Activated CD8-positive, alpha-beta T cell treated with anti-CD3 and anti-CD28 coated beads, Interleukin-2, amount 10 ng/mL, durations not matched to agents 7 days and 5 days (primary cell): ENCODE data around the gene CXorf65. TPM values are rescaled to one million over a fixed set of nuclear protein-coding genes. Genes with fewer than 3 reads are reported as not detected.
A peak's percentile ranks its signal among the peaks of the same experiment; 100 is the strongest.

Source experiments
- ATAC-seq: fragments of 150-1000 bp; cut with Tn5 transposase; one replicate; pipeline ENCODE4 v1.10.0; 2021; ENCODE audit warnings: moderate library complexity
- CTCF ChIA-PET: fragments of 350-600 bp; sonication (Branson Sonifier 250); formaldehyde crosslinking; loops from one replicate; lab custom pipeline; 2021; ENCODE audit warnings: antibody characterized with exemption; lab: Charles Lee
- POLR2A ChIA-PET: fragments of 350-600 bp; sonication (Branson Sonifier 250); formaldehyde crosslinking; loops from one replicate; lab custom pipeline; 2021; ENCODE audit warnings: antibody characterized with exemption; lab: Charles Lee
- DNase-seq: peaks from one replicate; pipeline ENCODE4 v3.0.0-alpha.2; 2020
- H3K27ac Mint-ChIP-seq: one replicate; pipeline ENCODE4 v1.8.0; 2021; ENCODE audit warnings: mild to moderate bottlenecking, mixed read lengths
- H3K27me3 Mint-ChIP-seq: one replicate; pipeline ENCODE4 v1.8.0; 2021; ENCODE audit warnings: low read depth, mixed read lengths
- H3K36me3 Mint-ChIP-seq: one replicate; pipeline ENCODE4 v1.8.0; 2021; ENCODE audit warnings: low read depth, mixed read lengths
- H3K4me1 Mint-ChIP-seq: one replicate; pipeline ENCODE4 v1.8.0; 2021; ENCODE audit warnings: low read depth, mixed read lengths
- H3K4me3 Mint-ChIP-seq: one replicate; pipeline ENCODE4 v1.8.0; 2021; ENCODE audit warnings: mild to moderate bottlenecking, mixed read lengths
- H3K9me3 Mint-ChIP-seq: one replicate; pipeline ENCODE4 v1.8.0; 2022; ENCODE audit warnings: mixed read lengths; ENCODE audit not compliant: insufficient read depth
- total RNA-seq, 2 experiments: library from RNA; stranded (reverse); gene quantifications; one replicate each; pipeline ENCODE4 v1.2.3, GENCODE V29; 2021

The CXorf65 gene
- total RNA-seq, 2 experiments from 2014 or later = 12.7 to 17.6 TPM

DNA sequence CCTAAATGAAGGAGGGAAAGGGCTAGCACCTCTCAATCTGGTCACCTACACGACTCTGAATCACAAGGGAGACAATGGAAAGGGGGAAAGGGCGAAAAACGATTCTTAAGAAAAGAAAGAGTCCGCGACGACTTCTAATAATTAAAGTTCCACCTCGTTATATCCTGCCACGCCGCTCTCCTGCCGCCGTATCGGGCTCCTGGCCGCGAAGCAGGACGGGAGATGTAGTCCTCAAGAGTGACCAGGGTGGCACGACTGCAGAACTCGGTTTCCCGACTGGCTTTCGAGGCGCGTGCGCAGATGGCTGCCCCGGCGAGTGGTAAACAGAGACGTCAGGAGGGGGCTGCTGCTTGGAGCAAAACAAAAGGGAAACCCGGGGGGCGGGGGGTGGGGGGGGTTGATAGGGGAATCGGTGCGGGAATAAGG, 11.0 kb downstream of the CXorf65 start, which contains the start of gene FOXO4:
Gene FOXO4 (plus strand): TSS at position 297 of the 426 bp plus-strand sequence. CDS start 678 bp downstream, outside the sequence.
- peak; percentile 90 for ATAC-seq
- Mint-ChIP-seq H3K36me3 (no peaks in the 10 kb centered on the region), H3K4me1 (peaks cover 33% of the 10 kb centered on the region), H3K4me3 (peak within 1 kb of the TSS; percentile 87), H3K27me3 (no peaks in the 10 kb centered on the region), H3K9me3 (no peaks in the 10 kb centered on the region), H3K27ac (peak within 1 kb of the TSS; percentile 86)
- ChIA-PET CTCF (interaction anchor here (0.9 kb wide), 1 partner anchor 11 kb away, joined by 3 read pairs; the partner anchor contains the start of gene CXorf65), POLR2A (interaction anchor here (0.5 to 1.3 kb wide), 3 partner anchors 16 to 23 kb away, joined by 3 to 17 read pairs (median 6); partner anchors contain the start of genes IL2RG and MED12)
- DNase-seq = peak; percentile 93

DNA sequence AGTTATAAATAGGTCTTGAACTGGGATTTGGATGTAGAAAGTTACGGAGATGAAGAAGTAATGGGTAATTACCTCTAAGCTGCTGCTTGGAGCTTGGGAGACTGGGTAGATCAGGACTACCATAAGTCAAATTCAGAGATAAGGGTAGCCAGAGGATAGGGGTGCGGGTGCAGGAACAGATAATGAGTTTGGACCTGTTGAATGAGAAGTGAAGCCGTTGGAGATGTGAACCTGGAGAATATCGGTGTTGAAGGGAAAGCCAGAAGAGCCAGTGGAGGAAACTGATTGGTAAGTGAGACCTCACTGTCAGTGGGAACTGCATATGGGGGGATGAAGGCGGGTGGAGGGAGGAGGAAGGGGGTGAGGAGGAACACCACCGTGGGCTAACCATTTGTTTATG, 11.5 kb downstream of the CXorf65 start:
- Mint-ChIP-seq H3K4me3 (peak overlapping the region; percentile 87), H3K27me3 (no peaks in the 10 kb centered on the region), H3K36me3 (no peaks in the 10 kb centered on the region), H3K9me3 (no peaks in the 10 kb centered on the region), H3K27ac (no peak overlapping the region), H3K4me1 (peaks cover 31% of the 10 kb centered on the region)
- no peak for DNase-seq
- ChIA-PET CTCF (no interaction called here), POLR2A (interaction anchor here (1.2 kb wide), 1 partner anchor 17 kb away, joined by 4 read pairs; the partner anchor contains the start of gene IL2RG)
- ATAC-seq = no peak

DNA sequence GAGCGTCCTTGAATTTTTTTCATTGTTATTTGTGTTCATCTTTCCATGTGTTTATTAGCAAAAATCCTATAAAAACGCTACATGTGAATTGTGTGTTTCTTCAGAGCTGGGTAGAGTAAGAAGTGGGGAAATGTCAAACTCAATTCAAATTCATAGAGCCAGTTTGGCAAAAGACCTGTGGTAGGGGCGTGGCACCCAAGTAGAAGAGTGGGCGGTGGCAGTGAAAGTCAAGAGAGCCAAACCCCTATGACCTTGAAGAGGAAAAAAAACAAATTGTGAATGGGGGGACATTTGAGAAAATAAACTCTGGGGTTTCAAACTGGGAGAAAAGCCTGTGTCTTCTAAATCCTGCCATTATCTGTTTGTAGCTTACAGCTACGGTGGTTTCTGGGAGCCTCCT, 15.3 kb downstream of the CXorf65 start:
- Mint-ChIP-seq H3K27me3 (no peaks in the 10 kb centered on the region), H3K9me3 (no peaks in the 10 kb centered on the region), H3K27ac (no peak overlapping the region), H3K4me1 (peaks cover 8% of the 10 kb centered on the region), H3K36me3 (no peaks in the 10 kb centered on the region), H3K4me3 (no peak overlapping the region)
- DNase-seq (no peak), ATAC-seq (no peak)
- ChIA-PET CTCF (interaction anchor here (1.1 kb wide), 1 partner anchor 23 kb away, joined by 4 read pairs; the partner anchor contains the start of gene SNX12), POLR2A (no interaction called here)

GRCh38 chrX:71085900-71086299, 20.6 kb downstream of the CXorf65 start:
- no peaks in the 10 kb centered on the region for H3K36me3 Mint-ChIP-seq
- H3K27me3 Mint-ChIP-seq = no peaks in the 10 kb centered on the region
- no peak overlapping the region for H3K4me3 Mint-ChIP-seq
- DNase-seq (no peak), ATAC-seq (no peak)
- ChIA-PET CTCF (interaction anchor here (0.8 to 1.6 kb wide), 3 partner anchors 11 to 116 kb away, joined by 3 read pairs; no protein-coding TSS in a partner anchor), POLR2A (no interaction called here)
- no peak overlapping the region for H3K27ac Mint-ChIP-seq
- no peaks in the 10 kb centered on the region for H3K9me3 Mint-ChIP-seq
- H3K4me1 Mint-ChIP-seq = peaks cover 5% of the 10 kb centered on the region

DNA sequence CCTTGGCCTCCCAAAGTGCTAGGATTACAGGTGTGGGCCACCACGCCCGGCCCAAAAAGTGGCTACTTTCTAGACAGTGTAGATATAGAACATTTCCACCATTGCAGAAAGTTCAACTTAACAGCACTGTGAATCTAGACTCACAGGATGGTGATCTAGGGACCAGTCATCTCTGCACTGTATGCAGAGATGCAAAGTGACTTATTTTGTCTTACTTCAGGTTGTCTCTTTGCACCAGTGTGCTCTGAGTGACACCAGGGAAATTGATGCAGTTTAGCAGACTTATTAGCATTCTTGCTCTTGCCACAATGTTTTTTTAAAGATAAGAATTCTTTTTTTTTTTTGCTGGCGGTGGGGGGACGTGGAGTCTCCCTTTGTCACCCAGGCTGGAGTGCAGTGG, 23.7 kb downstream of the CXorf65 start:
- Mint-ChIP-seq H3K27ac (no peak overlapping the region), H3K36me3 (no peaks in the 10 kb centered on the region), H3K27me3 (no peaks in the 10 kb centered on the region), H3K4me3 (no peak overlapping the region), H3K9me3 (no peaks in the 10 kb centered on the region), H3K4me1 (peaks cover 5% of the 10 kb centered on the region)
- CTCF ChIA-PET = no interaction called here
- DNase-seq (no peak), ATAC-seq (no peak)
- POLR2A ChIA-PET = no interaction called here

GRCh38 chrX:71082124-71082647, 24.4 kb downstream of the CXorf65 start:
- ATAC-seq (no peak), DNase-seq (no peak)
- H3K4me3 Mint-ChIP-seq = no peak overlapping the region
- H3K27ac Mint-ChIP-seq = no peak overlapping the region
- ChIA-PET POLR2A (no interaction called here), CTCF (no interaction called here)
- no peaks in the 10 kb centered on the region for H3K36me3 Mint-ChIP-seq
- H3K9me3 Mint-ChIP-seq = no peaks in the 10 kb centered on the region
- H3K27me3 Mint-ChIP-seq = no peaks in the 10 kb centered on the region
- peaks cover 5% of the 10 kb centered on the region for H3K4me1 Mint-ChIP-seq

DNA sequence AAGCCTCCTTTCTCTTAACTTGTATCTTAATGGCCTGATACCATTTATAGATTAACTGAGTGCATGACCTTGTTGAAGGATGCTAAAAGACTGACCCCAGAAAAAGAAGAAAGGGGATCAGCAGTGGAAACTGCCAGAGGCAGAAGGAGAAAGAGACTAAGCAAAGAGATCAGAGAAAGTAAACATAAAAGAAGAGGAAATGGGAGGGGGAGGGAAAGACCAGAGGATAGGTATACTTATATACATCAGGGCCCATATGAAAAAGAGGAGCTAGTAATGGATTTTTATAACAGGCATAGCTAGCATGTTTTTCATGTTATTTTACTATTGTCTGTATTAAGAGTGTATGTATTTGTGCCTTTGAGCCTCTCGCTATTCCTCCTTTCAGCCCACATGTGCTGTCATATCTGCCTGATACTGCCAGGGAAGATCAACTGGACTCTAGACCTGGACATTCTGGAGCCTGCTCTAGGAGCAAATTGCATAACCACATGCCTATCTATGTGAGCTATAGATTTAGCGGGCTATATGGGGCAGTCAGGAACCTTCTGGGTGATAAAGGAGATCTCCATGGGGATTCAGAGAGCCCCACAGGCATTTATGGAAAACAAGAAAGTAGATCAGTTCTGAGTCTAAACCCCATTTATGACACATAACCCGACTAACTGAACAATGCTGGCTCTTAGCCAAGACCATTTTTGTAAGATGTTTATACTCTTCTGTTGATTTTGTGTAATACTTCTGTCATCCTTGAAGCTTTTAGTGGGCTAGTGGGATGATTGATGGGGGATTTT, 25.0 kb downstream of the CXorf65 start:
- ATAC-seq = no peak

DNA sequence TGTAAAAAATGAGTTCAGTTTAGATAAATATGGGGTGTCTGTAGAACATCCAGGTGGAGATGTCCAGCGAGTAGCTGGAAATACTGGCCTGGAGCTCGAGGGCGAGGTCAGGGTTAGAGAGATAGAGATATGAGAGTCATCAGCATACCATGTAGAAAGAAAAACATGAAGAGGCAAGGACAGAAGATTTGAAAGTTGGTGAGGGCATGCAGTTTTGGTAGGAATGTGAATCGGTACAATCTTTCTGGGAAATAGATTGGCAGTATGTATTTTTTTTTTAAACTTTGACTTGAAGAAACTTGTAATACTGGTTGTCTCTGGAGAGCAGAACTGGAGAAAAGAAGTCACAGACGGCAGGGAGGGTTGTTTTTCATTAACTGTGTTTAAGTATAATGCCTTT, 36.0 kb downstream of the CXorf65 start:
- peaks cover 9% of the 10 kb centered on the region for H3K36me3 Mint-ChIP-seq
- peaks cover 12% of the 10 kb centered on the region for H3K4me1 Mint-ChIP-seq
- DNase-seq (no peak), ATAC-seq (no peak)
- ChIA-PET CTCF (no interaction called here), POLR2A (interaction anchor here (1.0 kb wide), 1 partner anchor 41 kb away, joined by 3 read pairs; no protein-coding TSS in a partner anchor)
- H3K9me3 Mint-ChIP-seq = no peaks in the 10 kb centered on the region
- H3K27ac Mint-ChIP-seq = no peak overlapping the region
- H3K27me3 Mint-ChIP-seq = peaks cover 26% of the 10 kb centered on the region
- no peak overlapping the region for H3K4me3 Mint-ChIP-seq

More for the DNA sequence above, 25.0 kb downstream of the CXorf65 start:
- DNase-seq = no peak
- ChIA-PET CTCF (no interaction called here), POLR2A (no interaction called here)
- Mint-ChIP-seq H3K9me3 (no peaks in the 10 kb centered on the region), H3K4me3 (no peak overlapping the region), H3K4me1 (peaks cover 5% of the 10 kb centered on the region), H3K36me3 (no peaks in the 10 kb centered on the region), H3K27me3 (peaks cover 4% of the 10 kb centered on the region), H3K27ac (no peak overlapping the region)

DNA sequence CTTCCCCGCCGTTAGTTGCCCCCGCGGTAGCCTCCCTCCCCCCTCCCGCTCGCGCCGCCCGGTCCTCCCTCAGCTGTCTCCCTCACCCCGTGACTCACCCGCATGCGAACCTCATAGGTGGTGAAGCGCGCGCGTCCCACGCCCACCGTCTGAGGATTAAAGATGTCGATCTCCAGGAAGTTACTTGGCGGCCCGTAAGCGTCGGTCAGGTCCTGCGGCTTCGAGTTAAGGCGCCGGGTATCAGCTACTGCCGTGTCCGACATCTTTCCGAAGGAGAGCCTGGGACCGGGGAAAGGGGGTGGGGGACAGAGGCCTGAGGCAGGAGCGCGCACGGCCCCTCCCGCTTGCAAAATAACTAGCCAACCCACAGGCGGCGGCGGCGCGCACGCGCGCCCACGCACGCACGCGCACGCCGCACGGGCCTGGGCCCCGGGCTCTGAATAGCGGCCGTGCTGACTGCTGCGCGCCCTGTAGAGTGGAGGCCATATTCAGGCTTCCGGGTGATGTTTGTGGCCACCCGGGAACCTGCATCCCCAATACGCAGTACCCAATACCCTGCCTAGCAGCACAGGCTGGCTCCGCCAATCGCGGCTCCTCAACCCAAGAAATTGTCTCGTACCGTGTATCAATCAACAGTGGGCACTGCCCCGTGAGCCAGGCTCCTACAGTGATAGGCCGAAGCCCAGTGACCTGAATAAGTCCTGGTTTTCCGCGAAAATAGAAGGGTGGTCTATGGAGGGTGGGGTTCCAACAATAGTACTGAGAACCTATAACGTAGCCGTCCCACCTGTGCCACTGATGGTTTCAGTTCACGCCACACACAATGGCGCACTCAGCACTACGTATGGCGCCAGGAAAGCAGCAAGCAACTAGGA, 38.3 kb downstream of the CXorf65 start, which contains the start of gene SNX12:
Gene SNX12 (minus strand): TSS at position 291 of the 875 bp plus-strand sequence. CDS start 28 bp downstream, at position 263.
- peak; percentile 92 for DNase-seq
- peaks cover 11% of the 10 kb centered on the region for H3K27me3 Mint-ChIP-seq
- ChIA-PET CTCF (interaction anchor here (0.7 kb wide), 1 partner anchor 23 kb away, joined by 4 read pairs; no protein-coding TSS in a partner anchor), POLR2A (interaction anchor here (0.9 to 1.5 kb wide), 6 partner anchors 9 to 297 kb away, joined by 3 to 9 read pairs (median 5); partner anchors contain the start of genes IL2RG, NONO and TAF1)
- no peaks in the 10 kb centered on the region for H3K9me3 Mint-ChIP-seq
- peaks cover 19% of the 10 kb centered on the region for H3K4me1 Mint-ChIP-seq
- peak within 1 kb of the TSS; percentile 95 for H3K27ac Mint-ChIP-seq
- H3K36me3 Mint-ChIP-seq = peaks cover 11% of the 10 kb centered on the region
- H3K4me3 Mint-ChIP-seq = peak within 1 kb of the TSS; percentile 93
- peak; percentile 94 for ATAC-seq

DNA sequence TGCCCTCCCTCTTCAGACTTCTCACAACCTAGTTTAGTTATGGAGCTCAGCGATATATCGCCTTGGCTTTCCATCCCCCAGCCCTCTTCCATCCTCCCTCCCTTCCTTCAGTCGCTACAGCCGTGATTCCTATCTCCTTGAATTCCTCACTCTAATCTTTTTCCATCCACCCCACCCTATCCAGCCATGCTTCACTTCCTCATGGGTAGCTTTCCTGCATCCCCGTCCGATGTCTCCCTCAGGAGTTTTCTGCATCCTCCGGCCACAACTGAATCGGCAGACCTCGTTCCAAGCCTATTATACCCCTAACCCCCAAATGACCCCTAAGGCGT, 38.9 kb downstream of the CXorf65 start:
- ATAC-seq (no peak), DNase-seq (no peak)
- ChIA-PET POLR2A (interaction anchor here (1.1 to 1.5 kb wide), 5 partner anchors 8 to 298 kb away, joined by 3 to 9 read pairs (median 5); partner anchors contain the start of genes IL2RG, NONO and TAF1), CTCF (interaction anchor here (0.7 kb wide), 1 partner anchor 24 kb away, joined by 4 read pairs; no protein-coding TSS in a partner anchor)
- Mint-ChIP-seq H3K27me3 (peaks cover 5% of the 10 kb centered on the region), H3K4me1 (peaks cover 19% of the 10 kb centered on the region), H3K9me3 (no peaks in the 10 kb centered on the region), H3K27ac (peak overlapping the region; percentile 95), H3K36me3 (peaks cover 14% of the 10 kb centered on the region), H3K4me3 (peak overlapping the region; percentile 93)

DNA sequence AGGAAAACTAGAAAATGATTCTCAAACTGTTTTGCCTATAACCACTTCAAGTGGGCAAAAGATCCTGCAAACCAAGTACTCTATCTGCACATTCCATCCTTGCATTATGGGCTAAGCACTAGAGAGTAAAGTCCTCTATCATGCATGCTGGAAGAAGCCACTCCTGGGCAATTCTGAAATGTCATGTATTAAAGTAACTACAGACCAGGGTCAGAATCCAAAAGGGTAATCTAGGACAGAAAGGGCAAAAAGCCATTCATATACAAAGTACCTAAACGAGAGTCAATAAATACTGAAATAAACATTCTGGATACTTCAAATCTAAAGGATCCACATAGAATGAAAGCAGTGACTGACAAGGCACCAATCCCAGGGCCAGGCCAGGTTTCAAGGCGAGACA, 39.5 kb downstream of the CXorf65 start:
- H3K27ac Mint-ChIP-seq = peak overlapping the region; percentile 95
- ChIA-PET POLR2A (interaction anchor here (1.1 to 1.5 kb wide), 5 partner anchors 8 to 299 kb away, joined by 3 to 9 read pairs (median 5); partner anchors contain the start of genes IL2RG, NONO and TAF1), CTCF (no interaction called here)
- ATAC-seq = no peak
- H3K36me3 Mint-ChIP-seq = peaks cover 16% of the 10 kb centered on the region
- H3K27me3 Mint-ChIP-seq = peaks cover under 1% of the 10 kb centered on the region
- no peaks in the 10 kb centered on the region for H3K9me3 Mint-ChIP-seq
- peaks cover 19% of the 10 kb centered on the region for H3K4me1 Mint-ChIP-seq
- peak overlapping the region; percentile 93 for H3K4me3 Mint-ChIP-seq
- no peak for DNase-seq
